Astrocyte (in vitro differentiated cells and primary cell): Measurements from ENCODE around the gene PACSIN3. TPM values are rescaled to one million over a fixed set of nuclear protein-coding genes. Genes with fewer than 3 reads are reported as not detected.
A peak's percentile ranks its signal among the peaks of the same experiment; 100 is the strongest.
"Not testable (repeated sequence)": the region's sequence is repeated elsewhere in the genome, so short reads cannot be mapped to it uniquely, and the experiment has no call there.

ENCODE experiments used
- DNase-seq: peaks from one replicate; pipeline ENCODE4 v3.0.0-alpha.2; 2010; ENCODE audit warnings: low read depth
- FAIRE-seq: peaks from 2 replicates; lab custom pipeline; 2011; peaks lifted over from hg19 to GRCh38; lab: Jason Lieb, UNC
- H2AFZ ChIP-seq: 2 replicates; pipeline ENCODE4 v1.6.0; 2012; ENCODE audit warnings: low read depth, low read length, inconsistent platforms
- H3K27ac ChIP-seq: 2 replicates; pipeline ENCODE4 v1.5.1; 2011; ENCODE audit warnings: low read depth, low read length, inconsistent platforms
- H3K27me3 ChIP-seq: 2 replicates; pipeline ENCODE4 v1.6.0; 2011; ENCODE audit warnings: low read length, inconsistent platforms; ENCODE audit not compliant: insufficient read depth
- H3K36me3 ChIP-seq: 2 replicates; pipeline ENCODE4 v1.5.1; 2011; ENCODE audit warnings: low read length, inconsistent platforms; ENCODE audit not compliant: insufficient read depth
- H3K4me1 ChIP-seq: 2 replicates; pipeline ENCODE4 v1.5.1; 2011; ENCODE audit warnings: low read length, inconsistent platforms; ENCODE audit not compliant: insufficient read depth
- H3K4me2 ChIP-seq: 2 replicates; pipeline ENCODE4 v1.6.0; 2012; ENCODE audit warnings: low read length, inconsistent platforms
- H3K4me3 ChIP-seq: 2 replicates; pipeline ENCODE4 v1.5.1; 2011; ENCODE audit warnings: low read depth, mild to moderate bottlenecking, low read length, inconsistent platforms; ENCODE audit not compliant: insufficient read depth
- H3K79me2 ChIP-seq: 2 replicates; pipeline ENCODE4 v1.6.0; 2012; ENCODE audit warnings: mild to moderate bottlenecking, low read length, inconsistent platforms; ENCODE audit not compliant: insufficient read depth
- H3K9ac ChIP-seq: 2 replicates; pipeline ENCODE4 v1.6.0; 2012; ENCODE audit warnings: mild to moderate bottlenecking, low read length, inconsistent platforms
- H3K9me3 ChIP-seq: 2 replicates; pipeline ENCODE4 v1.5.1; 2012; ENCODE audit warnings: low read depth, mild to moderate bottlenecking, low read length, inconsistent platforms; ENCODE audit not compliant: insufficient read depth
- H4K20me1 ChIP-seq: 2 replicates; pipeline ENCODE4 v1.6.0; 2012; ENCODE audit warnings: low read length, inconsistent platforms; ENCODE audit not compliant: insufficient read depth
- H3K27ac Mint-ChIP-seq: one replicate; pipeline ENCODE4 v1.8.0; 2021; ENCODE audit warnings: mild to moderate bottlenecking, mixed read lengths; ENCODE audit not compliant: unreplicated experiment
- H3K27me3 Mint-ChIP-seq: one replicate; pipeline ENCODE4 v1.8.0; 2021; ENCODE audit warnings: low read depth, mixed read lengths; ENCODE audit not compliant: unreplicated experiment
- H3K36me3 Mint-ChIP-seq: one replicate; pipeline ENCODE4 v1.8.0; 2021; ENCODE audit warnings: low read depth, mixed read lengths; ENCODE audit not compliant: unreplicated experiment
- H3K4me1 Mint-ChIP-seq: one replicate; pipeline ENCODE4 v1.8.0; 2021; ENCODE audit warnings: low read depth, mixed read lengths; ENCODE audit not compliant: unreplicated experiment
- H3K4me3 Mint-ChIP-seq: one replicate; pipeline ENCODE4 v1.8.0; 2021; ENCODE audit warnings: mild to moderate bottlenecking, moderate library complexity, mixed read lengths; ENCODE audit not compliant: unreplicated experiment
- H3K9me3 Mint-ChIP-seq: one replicate; pipeline ENCODE4 v1.8.0; 2021; ENCODE audit warnings: mild to moderate bottlenecking, mixed read lengths; ENCODE audit not compliant: unreplicated experiment
- CTCF ChIP-seq: IDR thresholded peaks from 2 replicates; pipeline ENCODE4 v1.5.1; 2011; ENCODE audit warnings: low read depth, mild to moderate bottlenecking, inconsistent platforms, low read length, moderate library complexity; ENCODE audit not compliant: insufficient read depth
- EZH2 ChIP-seq: IDR thresholded peaks from 2 replicates; pipeline ENCODE4 v1.6.1; 2012; ENCODE audit warnings: mild to moderate bottlenecking, low read length, inconsistent platforms; ENCODE audit not compliant: insufficient read depth
- total RNA-seq: library from RNA; stranded (reverse); gene quantifications from 2 replicates; pipeline ENCODE4 v1.2.1, GENCODE V29; 2021

Gene PACSIN3
- total RNA-seq, 1 donor from 2014 or later = 35.6 TPM

GRCh38 chr11:47204637-47204989 lies 18.4 kb upstream of the PACSIN3 start:
- Histone ChIP-seq H3K4me2 (peak overlapping the region; percentile 42), H3K4me1 (peaks cover 8% of the 10 kb centered on the region), H4K20me1 (no peaks in the 10 kb centered on the region), H3K27me3 (no peaks in the 10 kb centered on the region), H3K9ac (no peak overlapping the region), H3K79me2 (no peaks in the 10 kb centered on the region), H3K27ac (no peak overlapping the region), H3K9me3 (no peaks in the 10 kb centered on the region), H2AFZ (peak overlapping the region; percentile 58), H3K36me3 (no peaks in the 10 kb centered on the region), H3K4me3 (no peak overlapping the region)
- Mint-ChIP-seq H3K27ac (peak overlapping the region; percentile 72), H3K9me3 (no peaks in the 10 kb centered on the region), H3K4me1 (peaks cover 8% of the 10 kb centered on the region), H3K27me3 (peaks cover 4% of the 10 kb centered on the region), H3K36me3 (no peaks in the 10 kb centered on the region), H3K4me3 (no peak overlapping the region)
- FAIRE-seq (peak; percentile 87), DNase-seq (peak; percentile 50)
- TF ChIP-seq EZH2 (no peak), CTCF (no peak)

- no peaks in the 10 kb centered on the region for H3K79me2 ChIP-seq
- no peak overlapping the region for H3K4me2 ChIP-seq
- no peak for FAIRE-seq
- DNase-seq = no peak
- no peaks in the 10 kb centered on the region for H3K9me3 ChIP-seq
- Mint-ChIP-seq H3K4me1 (peaks cover 8% of the 10 kb centered on the region), H3K36me3 (no peaks in the 10 kb centered on the region), H3K4me3 (no peak overlapping the region), H3K27ac (no peak overlapping the region), H3K9me3 (no peaks in the 10 kb centered on the region), H3K27me3 (peaks cover 7% of the 10 kb centered on the region)
- no peaks in the 10 kb centered on the region for H3K36me3 ChIP-seq
- H4K20me1 ChIP-seq = no peaks in the 10 kb centered on the region
- no peak overlapping the region for H3K9ac ChIP-seq
- peaks cover 8% of the 10 kb centered on the region for H3K4me1 ChIP-seq
- H2AFZ ChIP-seq = no peak overlapping the region
- TF ChIP-seq EZH2 (no peak), CTCF (no peak)
- no peak overlapping the region for H3K4me3 ChIP-seq
- no peak overlapping the region for H3K27ac ChIP-seq
- H3K27me3 ChIP-seq = peaks cover 3% of the 10 kb centered on the region
These were observed 16.3 kb upstream of the PACSIN3 start for GRCh38 chr11:47202576-47202975.

GRCh38 chr11:47201015-47201414 lies 14.8 kb upstream of the PACSIN3 start:
- no peak overlapping the region for H3K4me2 ChIP-seq
- H3K9ac ChIP-seq = no peak overlapping the region
- TF ChIP-seq EZH2 = no peak
- TF ChIP-seq CTCF = no peak
- peaks cover 3% of the 10 kb centered on the region for H3K27me3 ChIP-seq
- peak overlapping the region; percentile 18 for H3K27ac Mint-ChIP-seq
- H3K4me3 Mint-ChIP-seq = no peak overlapping the region
- H4K20me1 ChIP-seq = no peaks in the 10 kb centered on the region
- H3K36me3 ChIP-seq = no peaks in the 10 kb centered on the region
- no peaks in the 10 kb centered on the region for H3K9me3 Mint-ChIP-seq
- no peak overlapping the region for H2AFZ ChIP-seq
- no peaks in the 10 kb centered on the region for H3K9me3 ChIP-seq
- H3K27me3 Mint-ChIP-seq = peaks cover 5% of the 10 kb centered on the region
- H3K4me1 Mint-ChIP-seq = peaks cover 8% of the 10 kb centered on the region
- no peaks in the 10 kb centered on the region for H3K36me3 Mint-ChIP-seq
- peaks cover 8% of the 10 kb centered on the region for H3K4me1 ChIP-seq
- no peaks in the 10 kb centered on the region for H3K79me2 ChIP-seq
- no peak overlapping the region for H3K27ac ChIP-seq
- no peak overlapping the region for H3K4me3 ChIP-seq
- FAIRE-seq = no peak
- no peak for DNase-seq

GRCh38 chr11:47198161-47198560 lies 11.9 kb upstream of the PACSIN3 start:
- H4K20me1 ChIP-seq, H3K4me3 ChIP-seq, H3K27me3 Mint-ChIP-seq, H3K4me1 ChIP-seq, H3K4me2 ChIP-seq, H3K9me3 Mint-ChIP-seq, H3K27ac ChIP-seq, FAIRE-seq, H3K27ac Mint-ChIP-seq, H3K36me3 ChIP-seq, H2AFZ ChIP-seq, DNase-seq, H3K36me3 Mint-ChIP-seq, H3K9ac ChIP-seq, H3K9me3 ChIP-seq, H3K4me3 Mint-ChIP-seq, H3K79me2 ChIP-seq, H3K27me3 ChIP-seq, H3K4me1 Mint-ChIP-seq: not testable (repeated sequence)
